PC-9 (cell line): ENCODE measurements around the gene METAP1. TPM values are rescaled to one million over a fixed set of nuclear protein-coding genes. Genes with fewer than 3 reads are reported as not detected.

ENCODE experiments used
- BruUV-seq: library from RNA; stranded (reverse); fragments of 400-500 nt; replicated peaks from 2 replicates; lab custom pipeline; 2021; lab: Mats Ljungman, UMichigan
- CTCF ChIA-PET: fragments of 300-600 bp; sonication (Branson Sonifier 250); formaldehyde crosslinking; loops from one replicate; lab custom pipeline; 2022; ENCODE audit warnings: antibody characterized with exemption; lab: Charles Lee
- POLR2A ChIA-PET: fragments of 300-600 bp; sonication (Branson Sonifier 250); formaldehyde crosslinking; loops from one replicate; lab custom pipeline; 2022; ENCODE audit warnings: antibody characterized with exemption; ENCODE audit not compliant: unreplicated experiment; lab: Charles Lee
- DNase-seq, 2 experiments: peaks; one replicate each; pipeline versions ENCODE4 v3.0.0 to v3.0.0-alpha.2; 2015 to 2022; ENCODE audit warnings: mixed read lengths in 1 of 2
- H2AFZ ChIP-seq: fragments of 200-600 bp; sonication (generic); 2 replicates; pipeline ENCODE4 v1.8.1; 2017; ENCODE audit warnings: antibody characterized with exemption
- H3F3A ChIP-seq: fragments of 200-600 bp; sonication (generic); 2 replicates; pipeline ENCODE4 v1.8.1; 2017; ENCODE audit warnings: antibody characterized with exemption, mild to moderate bottlenecking, low read depth; ENCODE audit not compliant: insufficient read depth
- H3K27ac ChIP-seq: fragments of 200-600 bp; sonication (generic); 2 replicates; pipeline ENCODE4 v1.6.1; 2016; ENCODE audit warnings: mixed run types
- H3K27me3 ChIP-seq: fragments of 200-600 bp; sonication (generic); 2 replicates; pipeline ENCODE4 v1.6.1; 2016; ENCODE audit warnings: low read depth, mixed run types; ENCODE audit not compliant: insufficient read depth
- H3K36me3 ChIP-seq: fragments of 200-600 bp; sonication (generic); 2 replicates; pipeline ENCODE4 v1.6.1; 2016; ENCODE audit warnings: low read depth, mixed run types
- H3K4me1 ChIP-seq: fragments of 200-600 bp; sonication (generic); replicated peaks from 2 replicates; pipeline ENCODE4 v1.6.1; 2016; ENCODE audit warnings: mixed run types; ENCODE audit not compliant: insufficient read depth
- H3K4me2 ChIP-seq: fragments of 200-600 bp; sonication (generic); 2 replicates; pipeline ENCODE4 v1.6.1; 2017; ENCODE audit warnings: mixed run types
- H3K4me3 ChIP-seq: fragments of 200-600 bp; sonication (generic); 2 replicates; pipeline ENCODE4 v1.6.1; 2016; ENCODE audit warnings: mixed run types
- H3K79me2 ChIP-seq: fragments of 200-600 bp; sonication (generic); 2 replicates; pipeline ENCODE4 v1.6.1; 2017; ENCODE audit warnings: low read depth, mixed run types
- H3K9me2 ChIP-seq: fragments of 200-600 bp; sonication (generic); 2 replicates; pipeline ENCODE4 v1.8.1; 2017; ENCODE audit warnings: mild to moderate bottlenecking; ENCODE audit not compliant: insufficient read depth
- H3K9me3 ChIP-seq: fragments of 200-600 bp; sonication (generic); 2 replicates; pipeline ENCODE4 v1.8.1; 2016; ENCODE audit warnings: low read depth; ENCODE audit not compliant: insufficient read depth
- H4K20me1 ChIP-seq: fragments of 200-600 bp; sonication (generic); 2 replicates; pipeline ENCODE4 v1.8.1; 2017; ENCODE audit not compliant: insufficient read depth
- CTCF ChIP-seq: fragments of 200-600 bp; sonication (generic); conservative IDR thresholded peaks from 2 replicates; pipeline ENCODE4 v1.6.1; 2017; ENCODE audit warnings: mixed run types, antibody characterized with exemption, mild to moderate bottlenecking, moderate library complexity
- EZH2 ChIP-seq: fragments of 200-600 bp; sonication (generic); IDR thresholded peaks from 2 replicates; pipeline ENCODE4 v1.8.0; 2017; ENCODE audit warnings: antibody characterized with exemption, low read depth
- intact Hi-C: fragments of 100-400 bp; cut with micrococcal nuclease; formaldehyde crosslinking; loops from one replicate; pipeline ENCODE4 v1.10.0; 2022; ENCODE audit not compliant: unreplicated experiment
- total RNA-seq: library from RNA; stranded (reverse); gene quantifications from 2 replicates; pipeline ENCODE4 v1.2.3, GENCODE V29; 2021

METAP1 gene
- total RNA-seq, 1 experiment from 2014 or later: 42.0 TPM

DNA sequence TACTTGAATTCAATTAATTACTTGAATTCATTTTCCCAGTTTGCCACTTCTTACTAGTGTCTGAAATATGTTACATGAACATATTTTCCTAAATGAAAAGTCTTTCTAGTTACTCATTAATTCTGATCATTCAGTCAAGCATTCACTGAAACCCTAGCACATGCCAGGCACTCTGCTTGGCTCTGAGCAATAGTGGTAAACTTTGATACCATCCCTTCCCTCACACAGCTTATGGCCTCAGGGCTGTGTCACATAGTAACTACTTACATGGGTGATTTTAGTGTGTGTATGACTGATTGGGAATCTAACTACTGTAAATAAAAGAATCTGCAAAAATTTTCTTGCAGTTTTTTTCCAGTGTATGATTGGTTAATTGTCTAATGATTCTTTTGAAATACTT is 32.7 kb downstream of the METAP1 start:
- intact Hi-C loops: no loop called here
- Histone ChIP-seq H3K4me1 (no peaks in the 10 kb centered on the region), H3K4me3 (no peak overlapping the region), H3K27me3 (no peaks in the 10 kb centered on the region), H3F3A (no peaks in the 10 kb centered on the region; the same call in 1 of the 2 replicates), H3K36me3 (no peaks in the 10 kb centered on the region), H4K20me1 (no peaks in the 10 kb centered on the region; the same call in 1 of the 2 replicates), H3K79me2 (peaks cover 58% of the 10 kb centered on the region), H3K9me3 (no peaks in the 10 kb centered on the region), H3K4me2 (no peak overlapping the region), H2AFZ (no peak overlapping the region), H3K27ac (no peak overlapping the region), H3K9me2 (no peaks in the 10 kb centered on the region)
- TF ChIP-seq EZH2 (no peak), CTCF (no peak)
- DNase-seq: no peak
- ChIA-PET CTCF (no interaction called here), POLR2A (no interaction called here)
- BruUV-seq: no TSS peak

DNA sequence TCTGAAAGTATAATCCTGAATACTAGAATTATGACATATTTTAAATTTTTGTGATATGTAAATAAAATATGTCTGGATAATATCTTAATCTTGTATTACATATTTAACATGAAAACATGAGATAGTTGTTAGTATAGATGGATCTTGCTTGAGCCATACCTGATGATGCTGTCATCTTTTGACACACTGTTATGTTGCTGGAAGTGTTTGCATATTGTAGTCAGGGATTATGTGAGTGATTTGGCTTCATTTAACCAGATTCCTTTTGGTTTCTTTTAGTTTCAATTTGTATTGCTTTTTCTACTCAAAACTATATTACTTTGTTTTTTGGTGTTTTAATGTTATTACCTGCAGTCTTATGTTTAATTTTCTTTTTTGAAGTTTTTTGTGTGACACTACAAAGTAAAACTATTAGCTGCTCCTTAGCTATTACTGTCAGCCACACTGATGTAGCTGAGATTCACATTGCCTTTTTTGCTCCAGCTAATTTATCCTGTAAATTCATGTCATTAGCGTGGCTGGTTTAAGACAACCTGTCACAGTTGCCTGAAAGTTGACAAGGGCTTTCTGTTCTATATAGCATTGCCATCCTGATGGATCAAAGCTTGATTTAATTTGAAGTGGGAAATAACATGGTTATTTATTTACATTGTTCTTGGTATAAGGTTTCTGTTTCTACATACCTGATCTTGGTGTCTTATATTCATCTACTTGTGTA is 33.7 kb downstream of the METAP1 start:
- Histone ChIP-seq H3K27me3 (no peaks in the 10 kb centered on the region), H3K36me3 (no peaks in the 10 kb centered on the region), H3K4me1 (no peaks in the 10 kb centered on the region), H3K4me2 (no peak overlapping the region), H3K27ac (no peak overlapping the region), H3F3A (no peaks in the 10 kb centered on the region; the same call in 1 of the 2 replicates), H3K9me2 (no peaks in the 10 kb centered on the region), H3K79me2 (peaks cover 53% of the 10 kb centered on the region), H3K4me3 (no peak overlapping the region), H4K20me1 (no peaks in the 10 kb centered on the region; the same call in 1 of the 2 replicates), H3K9me3 (no peaks in the 10 kb centered on the region), H2AFZ (no peak overlapping the region)
- POLR2A ChIA-PET: no interaction called here
- no TSS peak for BruUV-seq
- TF ChIP-seq EZH2 (no peak), CTCF (no peak)
- CTCF ChIA-PET: no interaction called here
- no peak for DNase-seq
- intact Hi-C loops: no loop called here

DNA sequence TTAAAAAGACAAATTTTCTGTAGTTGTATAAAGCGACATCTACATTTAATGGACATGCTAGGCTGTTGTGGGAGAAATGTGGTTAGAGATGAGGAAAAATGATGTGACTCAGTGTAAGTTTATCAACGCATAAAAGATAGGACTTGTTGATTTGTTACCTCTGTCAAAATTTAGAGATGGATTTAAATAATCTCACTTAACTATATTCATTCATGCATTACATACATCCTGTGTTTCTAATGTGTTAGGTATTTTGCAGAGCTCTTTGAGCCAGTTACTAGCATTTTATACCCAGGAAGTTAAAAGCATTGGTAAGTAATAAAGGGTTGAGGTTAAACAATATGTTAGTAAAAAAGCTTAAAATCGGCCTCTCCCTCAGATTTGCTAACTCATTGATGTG is 34.3 kb downstream of the METAP1 start:
- Histone ChIP-seq H3K79me2 (peaks cover 49% of the 10 kb centered on the region), H4K20me1 (no peaks in the 10 kb centered on the region; the same call in 1 of the 2 replicates), H3K4me1 (no peaks in the 10 kb centered on the region), H3K9me3 (no peaks in the 10 kb centered on the region), H3K9me2 (no peaks in the 10 kb centered on the region), H2AFZ (no peak overlapping the region), H3K27me3 (no peaks in the 10 kb centered on the region), H3K4me3 (no peak overlapping the region), H3K4me2 (no peak overlapping the region), H3K27ac (no peak overlapping the region), H3K36me3 (no peaks in the 10 kb centered on the region), H3F3A (no peaks in the 10 kb centered on the region; the same call in 1 of the 2 replicates)
- POLR2A ChIA-PET: no interaction called here
- CTCF ChIA-PET: no interaction called here
- no TSS peak for BruUV-seq
- intact Hi-C loops: no loop called here
- TF ChIP-seq EZH2: no peak
- no peak for DNase-seq
